GM21529 (cell line): ENCODE data around the gene PRR12.
A peak's percentile ranks its signal among the peaks of the same experiment; 100 is the strongest.
"Not testable (repeated sequence)": the region's sequence is repeated elsewhere in the genome, so short reads cannot be mapped to it uniquely, and the experiment has no call there.

Experiments used
- ATAC-seq: cut with Tn5 transposase; IDR thresholded peaks from one replicate; pipeline ENCODE4 v1.9.1; 2021; ENCODE audit not compliant: unreplicated experiment

PRR12 gene

DNA sequence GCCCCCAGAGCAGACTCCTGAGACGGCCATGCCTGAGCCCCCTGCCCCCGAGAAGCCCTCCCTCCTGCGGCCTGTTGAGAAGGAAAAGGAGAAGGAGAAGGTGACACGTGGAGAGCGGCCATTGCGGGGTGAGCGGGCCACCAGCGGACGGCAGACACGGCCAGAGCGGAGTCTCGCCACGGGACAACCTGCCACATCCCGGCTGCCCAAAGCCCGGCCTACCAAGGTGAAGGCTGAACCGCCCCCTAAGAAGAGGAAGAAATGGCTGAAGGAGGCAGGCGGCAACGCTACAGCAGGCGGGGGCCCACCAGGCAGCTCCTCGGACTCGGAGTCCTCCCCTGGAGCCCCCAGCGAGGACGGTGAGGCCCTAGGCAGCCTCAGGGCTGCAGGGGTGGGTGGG, 24.9 kb downstream of the PRR12 start:
- ATAC-seq = no peak

DNA sequence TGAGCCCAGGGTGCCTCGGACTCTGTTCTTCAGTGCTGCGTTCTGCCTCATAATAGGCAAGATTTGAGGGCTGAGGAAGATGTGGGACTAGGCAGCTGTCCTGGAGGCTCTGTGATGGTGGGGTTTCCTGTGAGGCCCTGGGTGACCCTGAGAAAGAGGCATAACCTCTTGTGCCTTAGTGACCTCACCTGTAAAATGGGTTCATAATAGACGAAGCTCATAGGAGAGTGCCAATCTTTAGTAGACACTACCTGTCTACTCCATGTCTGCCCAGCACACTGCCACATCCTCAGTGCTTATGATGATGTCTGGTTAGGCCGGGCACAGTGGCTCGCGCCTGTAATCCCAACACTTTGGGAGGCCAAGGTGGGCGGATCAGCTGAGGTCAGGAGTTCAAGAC, 25.6 kb downstream of the PRR12 start:
- ATAC-seq = no peak

DNA sequence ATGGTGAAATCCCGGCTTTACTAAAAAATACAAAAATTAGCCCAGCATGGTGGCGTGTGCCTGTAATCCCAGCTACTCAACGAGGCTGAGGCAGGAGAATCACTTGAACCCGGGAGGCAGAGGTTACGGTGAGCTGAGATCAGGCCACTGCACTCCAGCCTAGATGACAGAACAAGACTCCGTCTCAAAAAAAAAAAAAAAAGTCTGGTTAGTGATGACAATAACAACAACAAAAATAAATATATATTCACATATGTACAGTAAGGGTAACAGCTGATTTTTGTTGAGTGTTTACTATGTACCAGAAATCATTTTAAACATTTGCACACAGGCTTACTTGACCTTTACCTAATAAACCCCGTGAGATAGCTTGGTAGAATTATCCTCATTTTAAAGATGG, 26.0 kb downstream of the PRR12 start:
- ATAC-seq = no peak

DNA sequence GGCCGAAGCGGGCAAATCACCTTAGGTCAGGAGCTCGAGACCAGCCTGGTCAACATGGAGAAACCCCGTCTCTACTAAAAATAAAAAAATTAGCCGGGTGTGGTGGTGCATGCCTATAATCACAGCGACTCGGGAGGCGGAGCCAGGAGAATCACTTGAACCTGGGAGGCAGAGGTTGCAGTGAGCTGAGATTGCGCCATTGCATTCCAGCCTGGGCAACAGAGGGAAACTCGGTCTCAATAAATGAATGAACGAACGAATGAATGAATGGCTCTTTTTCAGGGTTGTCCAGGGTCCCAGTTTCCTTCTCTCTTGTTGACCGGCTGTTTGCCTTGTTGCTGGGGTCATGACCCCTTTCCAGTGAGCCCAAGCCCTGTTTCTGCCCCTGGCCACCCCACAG, 26.9 kb downstream of the PRR12 start:
- ATAC-seq = not testable (repeated sequence)

DNA sequence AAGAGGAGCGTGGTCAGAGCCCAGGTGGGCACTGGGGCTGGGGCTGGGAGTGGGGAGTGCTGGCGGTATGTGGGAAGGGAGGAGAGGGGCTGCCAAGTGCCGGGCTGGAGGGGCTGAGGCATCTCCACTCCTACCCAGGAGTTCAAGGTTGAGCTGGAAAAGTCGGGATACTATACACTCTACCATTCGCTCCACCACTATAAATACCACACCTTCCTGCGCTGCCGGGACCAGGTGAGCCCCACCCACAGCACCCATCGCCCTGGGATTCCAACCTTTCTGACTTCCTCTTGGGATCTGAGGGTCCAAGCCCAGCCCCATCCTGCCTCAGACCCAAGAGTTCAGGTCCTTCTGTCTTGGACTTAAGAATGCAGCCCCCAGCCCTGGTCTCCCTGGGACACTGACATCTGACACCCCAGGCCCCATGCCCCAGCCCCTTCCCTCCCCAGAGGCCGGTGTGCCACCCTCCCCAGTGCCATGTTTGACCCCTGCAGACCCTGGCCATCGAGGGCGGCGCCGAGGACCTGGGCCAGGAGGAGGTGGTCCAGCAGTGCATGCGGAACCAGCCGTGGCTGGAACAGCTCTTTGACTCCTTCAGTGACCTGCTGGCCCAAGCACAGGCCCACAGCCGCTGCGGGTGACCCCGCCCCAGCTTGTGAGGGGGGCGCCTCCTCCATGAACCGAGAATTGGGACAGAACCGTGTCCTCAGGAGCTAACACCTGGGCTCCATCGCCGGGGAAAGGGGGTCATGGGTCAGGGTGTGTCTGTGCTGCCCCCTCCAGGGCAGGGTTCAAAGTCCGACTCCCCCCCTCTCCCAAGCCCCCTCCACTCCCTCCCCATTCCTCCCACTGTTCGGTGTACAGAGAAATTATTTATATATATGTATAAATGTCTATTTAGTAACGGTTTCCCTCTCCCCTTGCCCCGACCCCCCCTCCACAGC, 34.3 kb downstream of the PRR12 start:
- no peak for ATAC-seq

GRCh38 chr19:49626226-49626625, 35.2 kb downstream of the PRR12 start:
- ATAC-seq = no peak

DNA sequence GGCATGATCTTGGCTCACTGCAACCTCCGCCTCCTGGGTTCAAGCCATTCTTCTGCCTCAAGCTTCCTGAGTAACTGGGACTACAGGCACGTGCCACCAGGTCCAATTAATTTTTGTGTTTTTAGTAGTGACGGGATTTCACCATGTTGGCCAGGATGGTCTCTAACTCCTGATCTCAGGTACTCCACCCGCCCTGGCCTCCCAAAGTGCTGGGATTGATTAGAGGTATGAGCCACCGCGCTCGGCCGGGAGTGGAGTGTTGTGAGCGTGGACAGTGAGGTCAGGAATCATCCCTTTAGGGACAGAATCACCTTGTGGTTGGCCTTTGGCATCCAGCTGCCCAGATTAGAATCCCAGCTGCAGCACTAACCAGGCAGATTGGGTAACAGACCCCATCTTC, 38.7 kb downstream of the PRR12 start:
- no peak for ATAC-seq

DNA sequence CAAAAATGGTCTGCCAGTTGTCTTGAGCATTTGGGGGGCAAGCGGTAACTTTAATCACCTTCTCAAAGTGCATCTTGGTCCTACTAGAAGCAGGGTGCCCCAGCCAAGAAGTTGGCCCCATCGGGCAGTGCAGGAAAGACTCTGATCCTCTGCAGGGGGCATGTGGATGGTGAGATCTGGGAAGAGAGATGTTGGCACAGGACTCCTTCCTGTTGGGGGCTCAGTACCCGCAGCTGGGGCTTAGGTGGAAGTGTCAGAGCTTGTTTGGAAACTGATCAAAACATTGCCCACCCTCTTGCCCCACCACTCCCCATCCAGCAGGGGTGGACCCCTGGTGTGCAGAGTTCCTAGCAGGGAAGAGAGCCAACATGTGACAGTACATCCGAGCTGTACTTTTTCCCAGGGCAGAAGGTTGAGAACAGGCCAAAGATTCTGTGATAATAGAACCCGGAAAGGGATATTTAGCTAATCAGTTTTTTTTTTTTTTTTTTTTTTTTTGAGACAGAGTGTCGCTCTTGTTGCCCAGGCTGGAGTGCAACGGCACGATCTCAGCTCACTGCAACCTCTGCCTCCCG, 40.1 kb downstream of the PRR12 start:
- ATAC-seq = no peak

GRCh38 chr19:49631610-49632192, 40.7 kb downstream of the PRR12 start:
- ATAC-seq = no peak

DNA sequence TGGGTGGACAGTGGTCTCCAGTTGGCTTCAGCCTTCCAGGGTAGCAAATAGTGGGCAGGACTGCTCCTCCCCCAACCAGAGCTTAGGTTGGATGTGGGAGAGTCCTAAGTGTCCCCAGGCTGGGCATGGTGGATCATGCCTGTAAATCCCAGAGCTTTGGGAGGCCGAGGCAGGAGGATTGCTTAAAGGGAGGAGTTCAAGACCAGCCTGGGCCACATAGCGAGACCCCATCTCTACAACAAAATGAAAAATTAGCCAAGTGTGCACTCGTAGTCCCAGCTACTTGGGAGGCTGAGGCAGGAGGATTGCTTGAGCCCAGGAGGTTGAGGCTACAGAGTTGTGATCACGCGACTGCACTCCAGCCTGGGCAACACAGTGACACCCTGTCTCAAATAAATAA, 41.6 kb downstream of the PRR12 start:
- ATAC-seq = no peak

- not testable (repeated sequence) for ATAC-seq
Observed at GRCh38 chr19:49633273-49633672, 42.3 kb downstream of the PRR12 start.

GRCh38 chr19:49635530-49636232, 44.7 kb downstream of the PRR12 start:
- no peak for ATAC-seq

GRCh38 chr19:49636233-49636932, 45.4 kb downstream of the PRR12 start:
- ATAC-seq = no peak

GRCh38 chr19:49637821-49638738, 47.1 kb downstream of the PRR12 start:
- ATAC-seq = no peak

DNA sequence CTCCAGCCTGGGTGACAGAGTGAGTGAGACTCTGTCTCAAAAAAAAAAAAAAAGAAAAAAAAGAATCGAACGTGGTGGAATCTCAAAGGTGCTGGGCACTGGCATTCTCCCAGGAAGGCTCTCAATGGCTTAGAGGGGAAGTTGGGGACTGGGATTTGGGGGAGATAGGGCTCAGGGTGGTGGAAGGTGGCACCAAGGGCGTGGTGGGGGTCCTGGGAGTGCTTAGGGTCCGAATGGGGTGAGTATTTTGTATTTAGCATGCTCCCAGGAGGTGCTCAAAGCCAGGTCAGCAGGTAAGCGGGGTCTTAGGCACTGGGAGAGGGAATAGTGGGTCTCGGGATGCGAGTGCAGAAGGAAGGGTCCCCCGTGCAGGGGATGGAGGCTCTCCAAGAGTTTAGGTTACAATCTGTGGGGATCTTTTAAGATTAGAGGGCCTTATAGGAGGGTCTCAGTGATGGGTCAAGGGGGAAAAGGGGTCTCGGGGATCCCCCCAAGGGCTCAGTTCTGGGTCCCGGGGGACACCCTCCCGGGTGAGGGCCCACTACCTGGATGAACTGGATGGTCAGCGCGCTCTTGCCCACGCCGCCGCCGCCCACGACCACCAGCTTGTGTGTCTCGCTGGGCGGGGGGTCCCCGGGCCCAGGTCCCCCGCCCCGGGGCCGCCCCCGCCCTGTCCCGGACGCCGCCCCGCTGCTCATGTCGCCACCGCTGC, 48.6 kb downstream of the PRR12 start:
- ATAC-seq = no peak

- peak; percentile 65 for ATAC-seq
Observed at GRCh38 chr19:49640113-49640898, 49.3 kb downstream of the PRR12 start, which contains the start of gene RRAS. RRAS (minus strand) TSS chr19:49640143; CDS start chr19:49640098, 45 bp downstream.

DNA sequence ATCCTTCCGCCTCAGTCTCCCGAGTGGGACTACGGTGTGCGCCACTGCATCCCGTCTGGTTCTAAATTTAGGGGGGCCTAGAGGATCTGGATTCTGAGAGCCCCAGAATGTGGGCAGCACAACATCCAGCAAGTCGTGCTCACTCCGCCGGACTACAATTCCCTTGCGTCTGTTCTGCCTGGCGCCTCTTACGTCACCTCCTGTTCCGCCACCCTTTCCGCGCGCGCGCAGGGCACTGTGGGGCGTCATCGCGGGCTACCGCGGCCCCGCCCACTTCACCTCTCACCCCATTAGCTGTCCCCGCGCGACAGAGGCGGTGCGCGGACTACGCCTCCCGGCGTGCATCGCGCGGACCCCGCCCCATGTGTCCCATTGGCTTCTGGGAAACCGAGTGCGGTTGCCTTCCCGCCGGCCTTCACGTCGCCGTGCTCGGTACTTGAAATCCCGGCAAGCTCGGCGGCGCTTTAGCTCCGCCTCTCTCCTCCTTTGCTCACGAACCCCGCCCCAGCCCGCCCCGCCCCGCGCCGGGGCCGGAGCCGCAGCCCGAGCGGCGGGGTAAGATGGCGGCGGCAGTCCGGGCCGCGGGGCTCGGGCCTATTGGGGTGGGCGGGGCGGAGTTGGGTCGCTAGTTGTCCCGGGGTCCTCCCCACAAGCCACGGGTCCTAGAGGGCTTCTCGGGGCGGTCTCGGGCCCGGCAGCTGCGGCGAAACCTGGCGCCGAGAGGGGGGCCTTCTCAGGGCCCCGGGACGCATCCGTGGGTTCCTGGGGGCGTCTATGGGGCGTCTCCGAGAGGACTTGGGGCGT, 50.9 kb downstream of the PRR12 start, which contains the start of gene SCAF1:
TSS of gene SCAF1 (plus strand) at position 522 of the 804 bp plus-strand sequence. CDS start 2,818 bp downstream, outside the sequence.
- peak; percentile 49 for ATAC-seq
